ENCODE measurements around the gene SLC35F3.

DNA sequence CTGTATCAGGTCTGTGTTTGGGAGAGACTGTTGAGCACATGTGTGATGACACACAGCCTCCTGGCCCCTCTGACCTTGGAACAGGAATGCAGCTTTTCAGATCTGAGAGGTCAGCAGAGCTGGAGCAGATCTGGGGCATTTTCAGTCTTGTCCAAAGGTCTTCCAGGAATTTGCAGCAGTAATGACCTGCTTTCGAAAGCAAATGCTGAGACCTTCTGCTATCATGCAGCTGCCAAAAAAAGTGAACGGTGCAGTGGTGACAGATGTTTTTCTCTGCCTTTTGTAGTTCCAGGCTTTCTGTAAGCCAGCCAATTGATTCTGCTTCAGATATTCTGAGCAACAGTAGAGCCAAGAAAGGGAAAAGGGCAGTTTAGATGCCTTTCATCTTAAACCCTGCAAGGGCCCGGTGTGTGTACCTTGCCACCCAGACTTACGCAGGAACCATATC lies 331.0 kb downstream of the SLC35F3 start:
- no peak for TF ChIP-seq POLR2A (IDR thresholded peaks at IDR 0.05)
- TF ChIP-seq, protein P1, sequence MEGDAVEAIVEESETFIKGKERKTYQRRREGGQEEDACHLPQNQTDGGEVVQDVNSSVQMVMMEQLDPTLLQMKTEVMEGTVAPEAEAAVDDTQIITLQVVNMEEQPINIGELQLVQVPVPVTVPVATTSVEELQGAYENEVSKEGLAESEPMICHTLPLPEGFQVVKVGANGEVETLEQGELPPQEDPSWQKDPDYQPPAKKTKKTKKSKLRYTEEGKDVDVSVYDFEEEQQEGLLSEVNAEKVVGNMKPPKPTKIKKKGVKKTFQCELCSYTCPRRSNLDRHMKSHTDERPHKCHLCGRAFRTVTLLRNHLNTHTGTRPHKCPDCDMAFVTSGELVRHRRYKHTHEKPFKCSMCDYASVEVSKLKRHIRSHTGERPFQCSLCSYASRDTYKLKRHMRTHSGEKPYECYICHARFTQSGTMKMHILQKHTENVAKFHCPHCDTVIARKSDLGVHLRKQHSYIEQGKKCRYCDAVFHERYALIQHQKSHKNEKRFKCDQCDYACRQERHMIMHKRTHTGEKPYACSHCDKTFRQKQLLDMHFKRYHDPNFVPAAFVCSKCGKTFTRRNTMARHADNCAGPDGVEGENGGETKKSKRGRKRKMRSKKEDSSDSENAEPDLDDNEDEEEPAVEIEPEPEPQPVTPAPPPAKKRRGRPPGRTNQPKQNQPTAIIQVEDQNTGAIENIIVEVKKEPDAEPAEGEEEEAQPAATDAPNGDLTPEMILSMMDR (IDR thresholded peaks at IDR 0.05) = no peak

All from Peyer's patch (tissue), 4 donors.